IMR-90 (cell line): Measurements from ENCODE around the gene LRCOL1.

ENCODE experiments used
- BHLHE40 ChIP-seq: fragments of 150-350 bp; IDR thresholded peaks from 2 replicates; pipeline ENCODE4 v1.6.1; 2016; ENCODE audit warnings: mild to moderate bottlenecking, low read depth, low read length
- CTCF ChIP-seq: conservative IDR thresholded peaks from 2 replicates; pipeline ENCODE4 v1.5.1; 2012; ENCODE audit warnings: mild to moderate bottlenecking, low read depth, low read length, improper control_type of control experiment
- ELK1 ChIP-seq: fragments of 150-350 bp; IDR thresholded peaks from 2 replicates; pipeline ENCODE4 v1.6.1; 2016; ENCODE audit warnings: low read depth, mild to moderate bottlenecking, low read length, moderate library complexity, borderline replicate concordance
- FOS ChIP-seq: fragments of 150-350 bp; IDR thresholded peaks from 2 replicates; pipeline ENCODE4 v1.6.1; 2016; ENCODE audit warnings: low read depth, low read length
- MAFK ChIP-seq: IDR thresholded peaks from 2 replicates; pipeline ENCODE4 v1.6.1; 2012; ENCODE audit warnings: low read depth, low read length, improper control_type of control experiment
- MAZ ChIP-seq: IDR thresholded peaks from 2 replicates; pipeline ENCODE4 v1.6.1; 2012; ENCODE audit warnings: low read depth, mild to moderate bottlenecking, low read length, improper control_type of control experiment, moderate library complexity, borderline replicate concordance
- NFE2L2 ChIP-seq: fragments of 150-350 bp; IDR thresholded peaks from 2 replicates; pipeline ENCODE4 v1.6.1; 2016; ENCODE audit warnings: low read depth, mild to moderate bottlenecking, low read length
- POLR2A ChIP-seq: IDR thresholded peaks from 2 replicates; pipeline ENCODE4 v1.6.1; 2012; ENCODE audit warnings: mild to moderate bottlenecking, low read depth, low read length
- RAD21 ChIP-seq: IDR thresholded peaks from 2 replicates; pipeline ENCODE4 v1.6.1; 2012; ENCODE audit warnings: low read length, improper control_type of control experiment
- RCOR1 ChIP-seq: IDR thresholded peaks from 2 replicates; pipeline ENCODE4 v1.6.1; 2012; ENCODE audit warnings: mild to moderate bottlenecking, low read length, improper control_type of control experiment; ENCODE audit not compliant: insufficient replicate concordance
- RFX5 ChIP-seq: IDR thresholded peaks from 2 replicates; pipeline ENCODE4 v1.8.0; 2012; ENCODE audit warnings: low read depth, mild to moderate bottlenecking, low read length, moderate library complexity
- SMC3 ChIP-seq: fragments of 150-350 bp; IDR thresholded peaks from 2 replicates; pipeline ENCODE4 v1.6.1; 2016; ENCODE audit warnings: low read depth, mild to moderate bottlenecking, antibody characterized with exemption, low read length, moderate library complexity
- TF ChIP-seq, protein P1 (sequence below): fragments of 150-350 bp; IDR thresholded peaks from 2 replicates; pipeline ENCODE4 v1.6.1; 2017; ENCODE audit warnings: mild to moderate bottlenecking, antibody characterized with exemption, low read length, low read depth

- no peak for TF ChIP-seq SMC3
- TF ChIP-seq CTCF, result no peak
- TF ChIP-seq POLR2A, result no peak
- no peak for TF ChIP-seq NFE2L2
- TF ChIP-seq FOS, result no peak
- no peak for TF ChIP-seq MAFK
- TF ChIP-seq MAZ, result no peak
- no peak for TF ChIP-seq RCOR1
- no peak for TF ChIP-seq BHLHE40
- TF ChIP-seq, protein P1, sequence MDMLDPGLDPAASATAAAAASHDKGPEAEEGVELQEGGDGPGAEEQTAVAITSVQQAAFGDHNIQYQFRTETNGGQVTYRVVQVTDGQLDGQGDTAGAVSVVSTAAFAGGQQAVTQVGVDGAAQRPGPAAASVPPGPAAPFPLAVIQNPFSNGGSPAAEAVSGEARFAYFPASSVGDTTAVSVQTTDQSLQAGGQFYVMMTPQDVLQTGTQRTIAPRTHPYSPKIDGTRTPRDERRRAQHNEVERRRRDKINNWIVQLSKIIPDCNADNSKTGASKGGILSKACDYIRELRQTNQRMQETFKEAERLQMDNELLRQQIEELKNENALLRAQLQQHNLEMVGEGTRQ, result no peak
- no peak for TF ChIP-seq ELK1
- no peak for TF ChIP-seq RFX5
- TF ChIP-seq RAD21, result no peak
Observed at GRCh38 chr12:132603240-132604150, 6.9 kb downstream of the LRCOL1 start.
